Ramos (cell line): ENCODE measurements around the gene ANXA7.
"Not testable (repeated sequence)": the region's sequence is repeated elsewhere in the genome, so short reads cannot be mapped to it uniquely, and the experiment has no call there.

Experiments
- in situ Hi-C: fragments of 300-500 bp; cut with MboI; formaldehyde crosslinking; loops from one replicate; pipeline ENCODE4 v1.14.3; 2022; ENCODE audit warnings: low sequenced_read_pairs; ENCODE audit not compliant: unreplicated experiment

Gene ANXA7

GRCh38 chr10:73408978-73409521 lies 4.8 kb downstream of the ANXA7 start:
- in situ Hi-C loops, result no loop called here

- in situ Hi-C loops, result no loop called here
These were observed 5.8 kb downstream of the ANXA7 start for GRCh38 chr10:73408061-73408460.

GRCh38 chr10:73407495-73407894 lies 6.4 kb downstream of the ANXA7 start:
- in situ Hi-C loops, result no loop called here

GRCh38 chr10:73406846-73407245 lies 7.0 kb downstream of the ANXA7 start:
- in situ Hi-C loops, result no loop called here

GRCh38 chr10:73405556-73405955 lies 8.3 kb downstream of the ANXA7 start:
- in situ Hi-C loops, result no loop called here

GRCh38 chr10:73404690-73405089 lies 9.2 kb downstream of the ANXA7 start:
- in situ Hi-C loops, result no loop called here

- in situ Hi-C loops, result no loop called here
These were observed 12.2 kb downstream of the ANXA7 start for GRCh38 chr10:73401636-73402035.

GRCh38 chr10:73399063-73399462 lies 14.8 kb downstream of the ANXA7 start:
- in situ Hi-C loops, result no loop called here

GRCh38 chr10:73398024-73398423 lies 15.8 kb downstream of the ANXA7 start:
- in situ Hi-C loops, result no loop called here

- in situ Hi-C loops, result not testable (repeated sequence)
These were observed 19.5 kb downstream of the ANXA7 start for GRCh38 chr10:73394325-73394724.

GRCh38 chr10:73388228-73388627 lies 25.6 kb downstream of the ANXA7 start:
- in situ Hi-C loops, result no loop called here

- in situ Hi-C loops, result no loop called here
These were observed 27.3 kb downstream of the ANXA7 start for GRCh38 chr10:73386583-73386982.

- in situ Hi-C loops, result no loop called here
These were observed 34.7 kb downstream of the ANXA7 start for GRCh38 chr10:73379064-73379748.

GRCh38 chr10:73376679-73377078 lies 37.2 kb downstream of the ANXA7 start:
- in situ Hi-C loops, result no loop called here

GRCh38 chr10:73368238-73368637 lies 45.6 kb downstream of the ANXA7 start:
- in situ Hi-C loops, result no loop called here

GRCh38 chr10:73366381-73367298 lies 47.2 kb downstream of the ANXA7 start:
- in situ Hi-C loops, result no loop called here

GRCh38 chr10:73364964-73365363 lies 48.9 kb downstream of the ANXA7 start:
- in situ Hi-C loops, result no loop called here

GRCh38 chr10:73359492-73359891 lies 54.4 kb downstream of the ANXA7 start:
- in situ Hi-C loops, result no loop called here

- in situ Hi-C loops, result no loop called here
These were observed 55.3 kb downstream of the ANXA7 start, which contains the start of gene CFAP70 for GRCh38 chr10:73358331-73359279. Gene CFAP70 (minus strand): TSS chr10:73358864. CDS start chr10:73354796, 4,068 bp downstream.

- in situ Hi-C loops, result no loop called here
These were observed 56.0 kb downstream of the ANXA7 start for GRCh38 chr10:73357821-73358220.
